Measurements from ENCODE around the gene WDPCP.

The WDPCP gene

GRCh38 chr2:63132020-63132419, 456.3 kb downstream of the WDPCP start:
- Histone ChIP-seq H3K79me2 (ENCODE audit: control insufficient read depth, low read length) (no peaks in the 10 kb centered on the region), H4K20me1 (ENCODE audit: control insufficient read depth, insufficient read depth, low read depth, low read length) (no peaks in the 10 kb centered on the region), H3K36me3 (ENCODE audit: control insufficient read depth, low read length) (no peaks in the 10 kb centered on the region), H3K4me2 (ENCODE audit: low read length) (no peak overlapping the region), H3K27ac (ENCODE audit: low read depth, low read length) (no peak overlapping the region), H3K9me2 (replicated peaks; ENCODE audit: control insufficient read depth, low read length) (no peaks in the 10 kb centered on the region), H3F3A (ENCODE audit: control insufficient read depth, insufficient read depth) (no peaks in the 10 kb centered on the region), H3K27me3 (ENCODE audit: control insufficient read depth, low read length) (no peaks in the 10 kb centered on the region), H3K4me3 (ENCODE audit: low read length) (no peak overlapping the region), H3K4me1 (ENCODE audit: control insufficient read depth, low read length) (no peaks in the 10 kb centered on the region), H3K9me3 (ENCODE audit: control insufficient read depth, insufficient read depth, low read length) (no peaks in the 10 kb centered on the region)
- TF ChIP-seq CTCF (IDR thresholded peaks at IDR 0.05; ENCODE audit: low read depth, low read length, poor library complexity, severe bottlenecking) (no peak), EZH2phosphoT487 (IDR thresholded peaks at IDR 0.05; ENCODE audit: borderline replicate concordance, low read length) (no peak)

- no peaks in the 10 kb centered on the region for H3K79me2 ChIP-seq (ENCODE audit: control insufficient read depth, low read length)
- H3K4me1 ChIP-seq (ENCODE audit: control insufficient read depth, low read length): no peaks in the 10 kb centered on the region
- H3K4me2 ChIP-seq (ENCODE audit: low read length): no peak overlapping the region
- H3K27me3 ChIP-seq (ENCODE audit: control insufficient read depth, low read length): no peaks in the 10 kb centered on the region
- no peaks in the 10 kb centered on the region for H3F3A ChIP-seq (ENCODE audit: control insufficient read depth, insufficient read depth)
- TF ChIP-seq CTCF (IDR thresholded peaks at IDR 0.05; ENCODE audit: low read depth, low read length, poor library complexity, severe bottlenecking) (no peak), EZH2phosphoT487 (IDR thresholded peaks at IDR 0.05; ENCODE audit: borderline replicate concordance, low read length) (no peak)
- no peak overlapping the region for H3K4me3 ChIP-seq (ENCODE audit: low read length)
- no peak overlapping the region for H3K27ac ChIP-seq (ENCODE audit: low read depth, low read length)
- H3K9me2 ChIP-seq (replicated peaks; ENCODE audit: control insufficient read depth, low read length): no peaks in the 10 kb centered on the region
- no peaks in the 10 kb centered on the region for H3K9me3 ChIP-seq (ENCODE audit: control insufficient read depth, insufficient read depth, low read length)
- H4K20me1 ChIP-seq (ENCODE audit: control insufficient read depth, insufficient read depth, low read depth, low read length): no peaks in the 10 kb centered on the region
- H3K36me3 ChIP-seq (ENCODE audit: control insufficient read depth, low read length): no peaks in the 10 kb centered on the region
Measured at GRCh38 chr2:63131196-63131595, 457.1 kb downstream of the WDPCP start.

GRCh38 chr2:63127594-63127993, 460.7 kb downstream of the WDPCP start:
- no peak for TF ChIP-seq CTCF (IDR thresholded peaks at IDR 0.05; ENCODE audit: low read depth, low read length, poor library complexity, severe bottlenecking)
- TF ChIP-seq EZH2phosphoT487 (IDR thresholded peaks at IDR 0.05; ENCODE audit: borderline replicate concordance, low read length): no peak
- H3K27ac ChIP-seq (ENCODE audit: low read depth, low read length): no peak overlapping the region
- H3F3A ChIP-seq (ENCODE audit: control insufficient read depth, insufficient read depth): no peaks in the 10 kb centered on the region

GRCh38 chr2:63124850-63125249, 463.4 kb downstream of the WDPCP start:
- Histone ChIP-seq H3K36me3 (ENCODE audit: control insufficient read depth, low read length) (no peaks in the 10 kb centered on the region), H3K27ac (ENCODE audit: low read depth, low read length) (no peak overlapping the region), H3K79me2 (ENCODE audit: control insufficient read depth, low read length) (no peaks in the 10 kb centered on the region), H3K27me3 (ENCODE audit: control insufficient read depth, low read length) (no peaks in the 10 kb centered on the region), H3K4me1 (ENCODE audit: control insufficient read depth, low read length) (peaks cover 7% of the 10 kb centered on the region), H3K9me3 (ENCODE audit: control insufficient read depth, insufficient read depth, low read length) (no peaks in the 10 kb centered on the region), H3F3A (ENCODE audit: control insufficient read depth, insufficient read depth) (no peaks in the 10 kb centered on the region), H3K4me2 (ENCODE audit: low read length) (no peak overlapping the region), H3K9me2 (replicated peaks; ENCODE audit: control insufficient read depth, low read length) (no peaks in the 10 kb centered on the region), H4K20me1 (ENCODE audit: control insufficient read depth, insufficient read depth, low read depth, low read length) (no peaks in the 10 kb centered on the region), H3K4me3 (ENCODE audit: low read length) (no peak overlapping the region)
- no peak for TF ChIP-seq EZH2phosphoT487 (IDR thresholded peaks at IDR 0.05; ENCODE audit: borderline replicate concordance, low read length)
- TF ChIP-seq CTCF (IDR thresholded peaks at IDR 0.05; ENCODE audit: low read depth, low read length, poor library complexity, severe bottlenecking): no peak

More at GRCh38 chr2:63127594-63127993, 460.7 kb downstream of the WDPCP start:
- H3K4me1 ChIP-seq (ENCODE audit: control insufficient read depth, low read length): peaks cover 7% of the 10 kb centered on the region
- no peaks in the 10 kb centered on the region for H3K9me2 ChIP-seq (replicated peaks; ENCODE audit: control insufficient read depth, low read length)
- no peaks in the 10 kb centered on the region for H3K36me3 ChIP-seq (ENCODE audit: control insufficient read depth, low read length)
- no peak overlapping the region for H3K4me2 ChIP-seq (ENCODE audit: low read length)
- no peaks in the 10 kb centered on the region for H3K9me3 ChIP-seq (ENCODE audit: control insufficient read depth, insufficient read depth, low read length)
- H4K20me1 ChIP-seq (ENCODE audit: control insufficient read depth, insufficient read depth, low read depth, low read length): no peaks in the 10 kb centered on the region
- H3K79me2 ChIP-seq (ENCODE audit: control insufficient read depth, low read length): no peaks in the 10 kb centered on the region
- H3K27me3 ChIP-seq (ENCODE audit: control insufficient read depth, low read length): no peaks in the 10 kb centered on the region
- H3K4me3 ChIP-seq (ENCODE audit: low read length): no peak overlapping the region
